Tibial nerve (tissue), 3 donors: ENCODE results near the gene CFAP61.

Experiments used
- POLR2A ChIP-seq, 2 donors: fragments of 450-650 bp; IDR thresholded peaks; one replicate each; pipeline ENCODE4 v1.6.1; 2017; ENCODE audit warnings: antibody characterized with exemption in 2 of 2, mild to moderate bottlenecking in 2 of 2, moderate library complexity in 2 of 2
- TF ChIP-seq, protein P1 (sequence below), 5 experiments: fragments of 200-600 bp in 3 of 5; fragments of 450-650 bp in 2 of 5; sonication (generic) in 3 of 5; IDR thresholded peaks; one replicate each; pipeline ENCODE4 v1.5.1; 2016 to 2019; ENCODE audit warnings: antibody characterized with exemption in 5 of 5, mild to moderate bottlenecking in 3 of 5, moderate library complexity in 2 of 5

GRCh38 chr20:20231528-20232298, 179.4 kb downstream of the CFAP61 start:
- TF ChIP-seq, protein P1, sequence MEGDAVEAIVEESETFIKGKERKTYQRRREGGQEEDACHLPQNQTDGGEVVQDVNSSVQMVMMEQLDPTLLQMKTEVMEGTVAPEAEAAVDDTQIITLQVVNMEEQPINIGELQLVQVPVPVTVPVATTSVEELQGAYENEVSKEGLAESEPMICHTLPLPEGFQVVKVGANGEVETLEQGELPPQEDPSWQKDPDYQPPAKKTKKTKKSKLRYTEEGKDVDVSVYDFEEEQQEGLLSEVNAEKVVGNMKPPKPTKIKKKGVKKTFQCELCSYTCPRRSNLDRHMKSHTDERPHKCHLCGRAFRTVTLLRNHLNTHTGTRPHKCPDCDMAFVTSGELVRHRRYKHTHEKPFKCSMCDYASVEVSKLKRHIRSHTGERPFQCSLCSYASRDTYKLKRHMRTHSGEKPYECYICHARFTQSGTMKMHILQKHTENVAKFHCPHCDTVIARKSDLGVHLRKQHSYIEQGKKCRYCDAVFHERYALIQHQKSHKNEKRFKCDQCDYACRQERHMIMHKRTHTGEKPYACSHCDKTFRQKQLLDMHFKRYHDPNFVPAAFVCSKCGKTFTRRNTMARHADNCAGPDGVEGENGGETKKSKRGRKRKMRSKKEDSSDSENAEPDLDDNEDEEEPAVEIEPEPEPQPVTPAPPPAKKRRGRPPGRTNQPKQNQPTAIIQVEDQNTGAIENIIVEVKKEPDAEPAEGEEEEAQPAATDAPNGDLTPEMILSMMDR (IDR thresholded peaks at IDR 0.05), result no peak
- TF ChIP-seq POLR2A (IDR thresholded peaks at IDR 0.05), result no peak
